Colon (tissue), 2 donors: ENCODE measurements around the gene FIGNL2.

ENCODE experiments used
- FAIRE-seq: peaks from 2 replicates; lab custom pipeline; 2012; peaks lifted over from hg19 to GRCh38; lab: Jason Lieb, UNC
- donor health status: control.
- donor health status: control.

FIGNL2 gene

DNA sequence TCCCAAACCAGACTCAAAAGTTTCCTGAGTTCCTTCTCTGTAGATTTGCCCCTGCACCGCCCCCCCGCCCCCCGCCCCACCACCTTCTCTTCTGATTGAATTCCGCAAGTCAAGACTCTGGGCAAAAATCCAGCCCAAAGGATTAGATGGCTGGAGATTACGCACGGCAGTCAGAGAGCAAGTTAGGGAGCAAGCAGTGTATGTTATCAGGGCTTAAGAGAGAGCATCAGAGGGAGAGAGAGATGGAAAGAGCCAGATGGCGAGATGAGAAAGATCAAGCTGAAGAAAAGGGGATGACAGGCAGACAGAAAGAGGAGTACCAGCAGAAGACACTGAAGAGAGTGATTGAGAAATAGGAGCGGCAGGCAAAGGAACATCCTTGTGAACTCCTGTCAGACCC, 25.5 kb upstream of the FIGNL2 start:
- FAIRE-seq: no peak

GRCh38 chr12:51873251-51873994, 24.9 kb upstream of the FIGNL2 start:
- no peak for FAIRE-seq

DNA sequence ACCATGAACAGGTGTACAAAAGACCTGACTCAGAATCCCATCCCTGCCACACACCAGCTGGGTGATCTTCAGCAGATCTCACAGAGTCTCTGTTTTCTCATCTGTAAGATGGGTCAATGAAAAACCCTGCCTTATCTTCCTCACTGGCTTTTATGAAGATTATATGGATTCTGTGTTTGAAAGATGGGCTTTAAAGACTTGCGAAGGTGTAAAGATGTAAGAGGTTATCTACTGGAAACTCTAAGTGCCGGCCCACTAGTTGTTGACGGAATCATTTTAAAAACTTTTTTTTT, 24.1 kb upstream of the FIGNL2 start:
- FAIRE-seq: no peak

DNA sequence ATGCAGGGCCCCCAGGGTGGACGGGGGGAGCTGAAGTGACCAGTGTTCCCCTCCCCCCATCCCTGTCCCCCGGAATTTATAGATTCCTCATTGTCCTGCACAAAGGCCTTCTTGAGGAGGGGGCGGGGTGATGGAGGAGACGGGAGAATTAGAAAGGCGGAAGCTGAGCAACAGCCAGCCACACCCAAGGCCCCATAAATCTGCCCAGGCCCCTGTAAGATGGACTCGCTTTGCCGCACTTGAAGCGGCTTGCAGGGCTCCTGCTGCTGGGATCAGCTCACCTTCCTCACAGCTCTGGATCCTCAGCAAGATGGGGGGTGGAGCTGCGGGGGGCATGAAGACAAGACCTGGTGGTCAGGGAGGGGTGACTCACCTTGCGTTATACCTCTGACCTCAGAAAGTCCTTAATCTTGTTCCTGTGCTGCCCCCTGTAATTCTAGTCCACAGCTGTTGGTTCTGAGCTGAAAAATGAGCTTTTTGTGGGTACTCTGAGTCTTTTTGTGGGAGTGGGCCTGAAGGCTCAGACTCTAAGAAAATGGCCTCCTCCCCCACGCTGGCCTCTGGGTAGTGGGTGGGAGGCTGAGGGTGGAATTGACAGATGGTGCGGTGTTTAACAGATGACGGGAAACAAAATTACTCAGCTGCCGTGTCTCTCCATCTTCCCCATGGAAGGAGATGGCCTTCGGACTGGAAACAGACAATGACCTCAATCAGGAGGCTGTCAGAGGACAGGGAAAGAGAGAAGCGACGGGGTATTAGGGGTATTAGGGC, 23.6 kb upstream of the FIGNL2 start:
- FAIRE-seq: no peak

DNA sequence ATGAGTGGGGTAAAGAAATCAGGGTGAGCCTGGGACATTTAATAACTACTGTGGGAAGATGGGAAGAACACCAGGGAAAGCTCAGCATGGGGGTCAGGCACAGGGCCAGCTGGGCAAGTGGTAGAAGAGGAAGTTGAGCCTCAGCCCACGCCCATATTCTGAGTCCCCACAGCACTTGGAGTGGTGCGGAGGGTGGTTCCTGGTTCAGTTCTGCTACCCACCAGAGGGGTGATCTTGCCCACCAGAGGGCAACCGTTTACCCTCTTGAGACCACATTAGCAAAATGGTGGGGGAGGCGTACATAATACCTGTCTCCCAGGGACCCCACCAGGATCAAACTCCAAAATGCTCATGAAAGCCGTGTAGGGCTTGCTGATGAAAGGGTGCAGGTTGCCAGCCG, 22.6 kb upstream of the FIGNL2 start:
- FAIRE-seq: no peak

GRCh38 chr12:51870504-51870903, 22.0 kb upstream of the FIGNL2 start:
- FAIRE-seq: no peak

DNA sequence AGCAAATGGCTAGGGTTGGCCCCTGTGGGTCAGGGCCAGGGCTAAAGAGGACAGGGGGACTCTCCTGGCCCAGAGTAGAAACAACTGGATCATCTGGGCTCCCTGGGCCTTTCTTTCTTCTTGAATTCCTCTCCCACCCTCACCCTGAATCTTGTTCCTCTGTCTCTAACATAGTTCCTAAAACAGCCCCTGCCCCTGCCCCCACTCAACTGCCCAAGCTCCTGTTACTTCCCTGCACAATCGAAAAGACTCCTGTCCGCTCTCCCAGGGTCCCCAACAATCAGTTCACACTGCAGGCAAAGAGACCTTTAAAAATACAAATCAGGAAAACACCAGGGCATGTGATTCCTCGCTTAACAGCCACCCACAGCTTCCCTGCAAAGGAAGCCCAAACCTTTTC, 21.4 kb upstream of the FIGNL2 start:
- no peak for FAIRE-seq

DNA sequence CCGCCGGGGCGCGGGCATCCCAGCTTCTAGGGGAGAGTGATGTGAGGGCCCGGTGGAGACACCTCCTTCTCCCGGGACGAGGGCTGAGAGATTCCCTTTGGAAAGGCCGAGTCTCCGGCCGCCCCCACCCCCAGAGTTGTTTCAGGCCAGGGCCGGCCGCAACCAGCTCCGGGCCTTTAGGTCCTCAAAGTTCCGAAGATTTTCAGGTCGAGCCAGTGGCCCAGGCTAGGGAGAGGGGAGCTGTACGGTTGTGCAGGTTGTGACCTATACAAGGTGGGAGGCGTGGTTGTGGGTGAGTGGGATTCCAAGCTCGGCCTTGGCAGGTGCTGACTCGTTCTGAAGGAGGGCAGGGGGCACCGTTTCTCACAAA, 21.0 kb upstream of the FIGNL2 start:
- FAIRE-seq: no peak

DNA sequence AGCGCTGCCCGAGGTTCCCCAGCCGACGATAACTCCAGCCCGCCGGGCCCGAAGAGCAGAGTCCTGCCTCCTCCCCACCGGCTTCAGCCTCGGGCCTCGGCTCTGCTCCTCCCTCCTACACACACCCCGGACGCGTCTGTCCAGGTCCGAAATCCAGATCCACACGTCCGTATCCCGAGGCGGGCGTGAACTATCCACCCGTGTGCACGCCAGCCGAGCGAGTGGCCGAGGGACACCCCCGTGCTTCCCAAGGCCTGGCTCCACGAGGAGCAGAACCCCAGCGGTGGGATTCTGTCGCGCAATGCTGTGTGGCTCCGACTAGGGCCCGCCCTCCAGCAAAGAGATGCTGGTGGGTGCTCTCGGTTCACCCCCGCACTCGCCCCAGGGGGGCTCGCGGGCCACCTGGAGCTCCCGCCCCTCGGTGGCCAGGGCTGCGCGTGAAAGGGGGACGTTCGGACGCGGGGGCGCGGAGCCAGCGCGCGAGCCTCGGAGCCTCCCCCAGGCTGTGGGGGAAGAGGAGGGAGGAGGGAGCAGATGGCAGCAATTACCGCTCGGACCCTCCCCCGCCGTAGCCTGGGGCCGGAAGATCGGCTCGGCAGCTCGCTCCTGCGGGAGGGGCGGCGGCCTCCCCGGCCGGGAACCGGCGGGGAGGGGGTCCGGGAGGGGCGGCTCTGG, 20.4 kb upstream of the FIGNL2 start:
- no peak for FAIRE-seq

DNA sequence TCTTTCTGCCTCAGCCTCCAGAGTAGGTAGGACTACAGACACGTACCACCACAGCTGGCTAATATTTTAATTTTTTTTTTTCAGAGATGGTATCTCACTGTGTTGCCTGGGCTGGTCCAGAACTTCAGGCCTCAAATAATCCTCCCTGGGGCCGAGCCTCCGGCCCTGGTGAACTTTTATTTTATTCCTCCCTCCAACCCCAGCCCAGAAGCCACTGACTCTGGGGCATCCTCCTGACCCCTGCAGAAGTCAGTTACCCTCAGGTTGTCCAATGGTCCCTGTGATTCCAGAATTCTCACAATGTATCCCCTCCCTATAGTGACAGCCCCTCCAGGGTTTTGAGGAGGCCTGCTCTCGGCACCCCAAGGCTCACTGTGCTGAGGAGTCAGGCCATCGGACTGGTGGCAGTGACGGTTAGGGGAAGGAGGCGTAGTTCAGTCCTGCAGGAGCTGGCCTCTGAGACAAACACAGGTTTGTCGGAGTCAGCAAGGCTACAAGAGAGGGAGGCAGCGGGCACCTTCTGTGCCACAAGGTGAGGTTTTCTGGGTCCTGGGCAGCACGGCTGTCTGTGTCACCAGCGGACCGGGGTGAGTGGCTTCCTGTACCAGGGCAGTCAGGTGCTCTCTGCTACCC, 19.4 kb upstream of the FIGNL2 start:
- no peak for FAIRE-seq

DNA sequence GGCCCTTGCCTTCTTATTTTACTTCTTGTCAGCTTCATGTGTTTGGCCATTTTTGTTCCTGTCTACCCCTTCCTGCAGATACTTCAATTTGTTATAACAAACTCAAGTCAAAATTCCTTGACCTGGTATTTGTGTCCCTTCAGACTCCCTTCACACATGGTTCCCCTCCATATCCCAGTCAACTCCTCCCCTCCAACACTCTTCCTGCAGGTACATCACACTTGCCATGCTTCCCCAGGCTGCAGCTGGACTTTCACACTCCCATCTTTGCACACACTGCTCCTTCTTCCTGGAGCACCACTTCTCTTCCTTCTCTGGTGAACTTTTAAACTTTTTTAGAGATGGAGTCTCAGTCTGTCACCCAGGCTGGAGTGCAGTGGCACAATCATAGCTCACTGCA, 18.9 kb upstream of the FIGNL2 start:
- FAIRE-seq: no peak

DNA sequence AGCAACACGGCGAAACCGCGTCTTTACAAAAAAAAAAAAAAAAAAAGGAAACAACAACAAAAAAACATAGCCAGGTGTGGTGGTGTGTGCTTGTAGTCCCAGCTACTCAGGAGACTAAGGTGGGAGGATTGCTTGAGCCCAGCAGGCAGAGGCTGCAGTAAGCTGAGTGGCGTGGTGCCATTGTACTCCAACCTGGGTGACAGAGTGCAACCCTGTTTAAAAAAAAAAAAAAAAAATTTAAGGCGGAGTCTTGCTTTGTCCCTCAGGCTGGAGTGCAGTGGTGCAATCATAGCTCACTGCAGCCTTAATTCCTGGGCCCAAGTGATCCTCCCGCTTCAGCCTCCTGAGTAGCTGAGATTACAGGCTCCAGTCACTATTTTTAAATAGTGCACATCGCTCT, 18.2 kb upstream of the FIGNL2 start:
- no peak for FAIRE-seq

- FAIRE-seq: no peak
Measured at GRCh38 chr12:51866324-51866723, 17.8 kb upstream of the FIGNL2 start.

DNA sequence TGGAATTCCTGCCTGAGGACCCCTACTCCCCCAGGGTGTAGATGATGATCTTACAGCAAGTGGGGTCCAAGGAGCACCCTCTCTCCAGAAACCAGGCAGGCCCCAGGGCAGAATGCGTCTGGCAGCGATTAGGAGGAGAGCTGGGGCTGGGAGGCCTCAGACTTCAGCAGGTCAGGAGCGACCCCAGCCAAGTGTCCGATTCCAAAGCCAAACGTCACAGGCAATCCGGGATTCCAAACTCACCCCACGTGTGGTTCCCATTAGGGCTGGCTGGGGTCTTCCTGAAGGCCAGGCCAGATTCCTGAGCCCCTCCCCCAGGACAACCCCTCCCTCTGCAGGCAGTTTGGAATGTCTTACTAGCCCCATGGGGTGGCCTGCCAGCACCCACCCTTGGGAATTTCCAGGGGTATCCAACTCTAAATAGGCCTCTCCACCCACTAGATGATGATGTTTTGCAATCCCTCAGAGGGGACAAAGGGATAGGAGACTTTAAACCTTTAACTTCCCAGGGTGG, 17.3 kb upstream of the FIGNL2 start:
- no peak for FAIRE-seq

- FAIRE-seq: no peak
Measured at GRCh38 chr12:51864833-51865670, 16.5 kb upstream of the FIGNL2 start.

GRCh38 chr12:51863933-51864832, 15.7 kb upstream of the FIGNL2 start:
- no peak for FAIRE-seq

DNA sequence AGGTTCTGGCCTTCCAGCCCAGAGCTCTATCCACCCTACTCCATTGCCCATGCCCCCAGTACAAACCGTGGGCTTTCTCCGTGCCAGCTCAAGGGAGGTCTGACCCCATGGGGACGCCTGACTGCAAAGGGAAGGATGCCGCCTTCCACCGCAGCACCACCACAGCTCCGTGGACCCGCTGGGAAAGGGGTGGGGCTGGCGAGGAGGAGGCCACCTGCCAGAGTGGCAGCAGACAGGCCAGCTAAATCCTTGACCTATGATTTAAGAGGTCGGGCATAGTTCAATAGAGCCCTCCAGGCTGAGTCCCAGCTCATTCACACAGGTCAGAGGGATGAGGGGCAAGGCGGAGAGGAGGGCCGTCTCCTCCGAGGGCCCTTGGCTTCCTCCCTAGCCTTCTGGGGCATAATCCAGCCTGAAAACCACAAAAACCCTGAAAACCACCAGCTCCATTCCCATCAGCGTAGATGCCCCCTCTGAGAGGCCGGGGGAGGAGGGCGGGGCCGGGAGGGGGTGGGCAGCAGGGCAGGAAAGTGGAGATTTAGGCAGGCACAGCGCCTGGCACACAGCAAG, 14.9 kb upstream of the FIGNL2 start:
- FAIRE-seq: no peak

- FAIRE-seq: no peak
Measured at GRCh38 chr12:51862947-51863346, 14.4 kb upstream of the FIGNL2 start.

DNA sequence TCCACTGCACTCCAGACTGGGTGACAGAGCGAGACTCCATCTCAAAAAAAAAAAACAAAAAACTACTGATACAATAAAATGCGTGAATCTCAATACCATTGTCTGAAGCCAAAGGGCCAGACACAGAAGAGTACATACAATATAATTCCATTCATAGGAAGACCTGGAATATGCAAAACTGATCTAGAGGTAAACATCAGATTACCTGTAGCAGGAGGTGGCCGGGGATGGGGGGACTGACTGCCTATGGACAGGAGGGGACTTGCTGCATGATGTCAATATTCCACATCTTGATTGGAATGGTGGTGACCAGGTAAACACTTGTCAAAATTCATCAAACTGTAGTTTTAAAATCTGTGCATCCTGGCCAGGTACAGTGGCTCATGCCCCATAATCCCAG, 12.5 kb upstream of the FIGNL2 start:
- no peak for FAIRE-seq
